ENCODE measurements around the gene SLC34A3.
"Not testable (repeated sequence)": the region's sequence is repeated elsewhere in the genome, so short reads cannot be mapped to it uniquely, and the experiment has no call there.

SLC34A3 gene

DNA sequence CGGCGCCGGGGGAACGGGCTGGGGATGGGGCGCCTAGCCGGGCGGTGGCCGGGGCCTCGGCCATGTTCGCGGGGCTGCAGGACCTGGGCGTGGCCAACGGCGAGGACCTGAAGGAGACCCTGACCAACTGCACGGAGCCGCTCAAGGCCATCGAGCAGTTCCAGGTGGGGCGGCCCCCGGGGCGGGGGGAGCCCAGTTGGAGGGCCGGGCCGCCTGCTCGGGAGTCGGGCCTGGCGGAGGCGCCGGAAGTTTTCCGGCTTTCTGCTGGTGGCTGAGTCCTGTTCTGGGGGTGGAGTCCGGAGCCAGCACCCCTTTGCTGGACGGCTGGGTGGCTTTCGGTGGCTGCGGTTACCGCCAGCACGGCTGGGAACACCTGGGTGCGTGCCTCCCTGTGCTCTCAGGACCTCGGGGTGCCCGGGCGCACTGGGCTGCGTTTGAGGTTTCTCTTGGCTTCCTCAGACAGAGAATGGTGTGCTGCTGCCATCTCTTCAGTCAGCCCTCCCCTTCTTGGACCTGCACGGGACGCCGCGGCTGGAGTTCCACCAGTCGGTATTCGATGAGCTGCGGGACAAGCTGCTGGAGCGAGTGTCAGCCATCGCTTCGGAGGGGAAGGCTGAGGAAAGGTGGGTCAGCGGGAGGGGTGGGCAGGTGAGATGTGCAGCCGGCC is 24.9 kb downstream of the SLC34A3 start:
- DNase-seq (ENCODE audit: low spot score): no peak

DNA sequence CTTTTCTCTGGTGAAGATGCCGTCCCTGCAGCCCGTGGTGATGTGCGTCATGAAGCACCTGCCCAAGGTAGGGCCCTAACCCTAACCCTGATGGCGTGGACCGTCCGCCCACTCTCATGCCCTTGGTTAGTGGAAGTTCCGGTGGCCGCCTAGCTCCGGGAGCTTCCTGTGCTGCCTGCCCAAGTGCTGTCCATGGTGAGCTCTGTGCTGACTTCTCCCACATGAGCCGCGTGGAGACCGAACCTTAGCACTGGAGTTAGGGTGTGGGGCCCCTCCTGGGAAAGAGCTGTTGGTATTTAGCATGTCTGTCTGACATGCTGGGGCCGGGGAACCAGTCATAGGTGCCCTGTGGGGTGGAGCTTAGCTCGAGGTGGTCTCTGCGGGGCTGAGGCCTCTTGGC is 25.7 kb downstream of the SLC34A3 start:
- no peak for DNase-seq (ENCODE audit: low spot score)

DNA sequence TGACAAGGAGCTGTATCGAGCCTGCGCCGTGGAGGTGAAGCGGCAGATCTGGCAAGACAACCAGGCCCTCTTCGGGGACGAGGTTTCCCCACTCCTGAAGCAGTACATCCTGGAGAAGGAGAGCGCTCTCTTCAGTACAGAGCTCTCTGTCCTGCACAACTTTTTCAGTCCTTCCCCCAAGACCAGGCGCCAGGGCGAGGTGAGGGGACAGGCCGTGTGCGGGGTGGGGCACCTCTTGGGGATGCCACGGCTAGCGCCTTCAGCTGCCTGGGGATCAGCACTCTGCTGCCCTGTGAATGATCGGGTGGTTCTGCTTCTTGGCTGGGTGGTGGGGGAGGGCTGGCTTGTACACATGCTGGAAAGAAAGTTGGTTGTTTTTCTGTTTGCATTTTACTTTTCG is 26.2 kb downstream of the SLC34A3 start:
- DNase-seq (ENCODE audit: low spot score): no peak

DNA sequence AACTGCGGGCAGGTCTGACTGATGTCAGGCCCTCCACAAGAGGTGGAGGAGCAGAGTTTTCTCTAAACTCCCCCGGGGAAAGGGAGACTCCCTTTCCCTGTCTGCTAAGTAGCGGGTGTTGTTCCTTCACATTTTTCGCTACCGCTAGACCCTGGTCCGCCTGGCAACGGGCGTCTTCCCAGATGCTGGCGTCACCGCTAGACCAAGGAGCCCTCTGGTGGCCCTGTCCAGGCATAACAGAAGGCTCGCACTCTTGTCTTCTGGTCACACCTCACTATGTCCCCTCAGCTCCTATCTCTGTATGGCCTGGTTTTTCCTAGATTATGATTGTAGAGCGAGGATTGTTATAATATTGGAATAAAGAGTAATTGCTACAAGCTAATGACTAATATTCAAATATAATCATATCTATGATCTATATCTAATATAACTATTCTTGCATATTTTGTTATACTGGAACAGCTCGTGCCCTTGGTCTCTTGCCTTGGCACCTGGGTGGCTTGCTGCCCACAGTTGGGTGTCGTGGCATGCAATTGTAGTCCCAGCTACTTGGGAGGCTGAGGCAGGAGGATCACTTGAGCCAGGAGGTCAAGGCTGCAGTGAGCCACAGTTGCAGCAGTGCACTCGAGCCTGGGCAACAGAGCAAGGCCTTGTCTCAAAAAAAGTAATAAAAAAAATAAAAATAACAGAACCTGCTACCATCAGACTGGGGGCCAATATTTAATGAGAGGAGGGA is 31.6 kb downstream of the SLC34A3 start:
- DNase-seq (ENCODE audit: low spot score): not testable (repeated sequence)

DNA sequence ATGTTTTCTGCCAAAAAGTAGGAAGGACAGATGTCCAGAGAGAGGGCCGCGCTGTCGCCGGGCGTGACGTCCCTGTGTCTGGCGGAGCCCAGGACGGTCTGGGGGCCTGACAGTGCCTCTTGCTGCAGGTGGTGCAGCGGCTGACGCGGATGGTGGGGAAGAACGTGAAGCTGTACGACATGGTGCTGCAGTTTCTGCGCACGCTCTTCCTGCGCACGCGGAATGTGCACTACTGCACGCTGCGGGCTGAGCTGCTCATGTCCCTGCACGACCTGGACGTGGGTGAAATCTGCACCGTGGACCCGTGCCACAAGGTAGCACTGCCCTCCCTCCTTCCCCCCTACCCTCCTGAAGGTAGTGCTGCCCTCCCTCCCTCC is 32.2 kb downstream of the SLC34A3 start:
- no peak for DNase-seq (ENCODE audit: low spot score)

DNA sequence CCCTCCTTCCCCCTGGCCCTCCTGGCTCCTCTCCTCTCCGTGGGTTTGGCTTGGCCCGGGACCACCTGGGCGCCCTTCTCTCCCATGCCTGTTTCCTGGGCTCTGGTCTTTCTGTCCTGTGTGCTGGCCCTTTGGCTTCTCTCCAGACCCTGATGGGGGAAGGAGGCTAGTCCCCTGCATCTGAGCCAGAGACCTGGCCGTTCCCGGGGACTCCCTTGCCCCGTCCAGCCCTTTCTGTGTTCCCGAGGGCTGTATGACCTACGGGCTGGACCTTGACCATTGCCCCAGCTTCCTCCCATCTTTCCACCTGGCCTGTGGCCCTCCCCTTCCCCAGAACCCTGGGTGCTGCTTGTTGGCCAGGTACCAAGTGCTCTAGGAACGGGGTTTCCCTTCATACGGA is 32.8 kb downstream of the SLC34A3 start:
- no peak for DNase-seq (ENCODE audit: low spot score)

DNA sequence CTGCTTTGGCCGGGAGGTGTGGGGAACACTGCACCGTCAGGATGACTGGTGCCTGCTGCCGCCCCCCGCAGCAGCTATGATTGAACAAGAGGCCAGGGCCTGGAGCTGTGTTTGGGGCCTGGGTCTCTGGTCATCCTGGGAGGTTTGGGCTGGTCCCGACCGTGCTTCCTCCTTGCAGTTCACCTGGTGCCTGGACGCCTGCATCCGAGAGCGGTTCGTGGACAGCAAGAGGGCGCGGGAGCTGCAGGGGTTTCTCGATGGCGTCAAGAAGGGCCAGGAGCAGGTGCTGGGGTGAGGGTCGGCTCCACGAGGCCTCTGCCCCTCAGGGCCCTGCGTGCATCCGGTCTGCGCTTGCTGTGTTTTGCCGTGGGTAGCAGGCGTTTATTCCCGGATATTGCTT is 33.4 kb downstream of the SLC34A3 start:
- DNase-seq (ENCODE audit: low spot score): no peak

DNA sequence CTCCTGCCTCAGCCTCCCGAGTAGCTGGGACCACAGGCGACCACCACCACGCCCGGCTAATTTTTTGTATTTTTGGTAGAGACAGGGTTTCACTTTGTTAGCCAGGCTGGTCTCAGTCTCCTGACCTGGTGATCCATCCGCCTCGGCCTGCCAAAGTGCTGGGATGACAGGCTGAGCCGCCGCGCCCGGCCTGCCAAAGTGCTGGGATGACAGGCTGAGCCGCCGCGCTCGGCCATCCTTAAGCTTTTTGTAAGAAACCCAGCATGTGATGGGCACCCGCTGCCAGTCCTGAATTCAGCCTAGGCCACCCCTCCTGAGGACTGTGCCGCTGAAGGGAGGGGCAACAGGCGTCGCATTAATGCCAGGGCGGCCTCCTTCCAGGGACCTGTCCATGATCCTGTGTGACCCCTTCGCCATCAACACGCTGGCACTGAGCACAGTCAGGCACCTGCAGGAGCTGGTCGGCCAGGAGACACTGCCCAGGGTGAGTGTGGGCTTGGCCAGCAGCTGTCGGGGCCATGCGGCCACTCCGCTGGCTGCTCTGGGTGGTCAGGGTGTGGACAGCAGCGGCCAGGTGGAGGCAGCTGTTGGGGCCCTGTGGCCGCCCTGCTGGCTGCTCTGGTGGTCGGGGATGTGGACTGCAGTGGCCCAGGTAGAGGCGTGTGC is 34.9 kb downstream of the SLC34A3 start:
- no peak for DNase-seq (ENCODE audit: low spot score)

DNA sequence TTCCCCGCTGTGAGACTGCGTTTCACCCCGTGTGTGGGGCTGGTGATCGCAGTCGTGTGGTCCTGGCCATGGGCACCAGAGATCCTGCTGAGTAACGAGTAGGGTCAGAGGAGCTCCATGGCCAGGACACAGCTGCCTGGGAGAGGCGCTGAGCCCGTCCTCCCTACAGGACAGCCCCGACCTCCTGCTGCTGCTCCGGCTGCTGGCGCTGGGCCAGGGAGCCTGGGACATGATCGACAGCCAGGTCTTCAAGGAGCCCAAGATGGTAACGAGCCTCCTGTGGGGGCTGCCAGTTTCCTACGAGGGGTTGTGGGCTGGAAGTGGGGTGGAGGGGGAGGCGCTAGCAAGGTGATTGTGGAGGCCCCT is 35.4 kb downstream of the SLC34A3 start:
- no peak for DNase-seq (ENCODE audit: low spot score)

DNA sequence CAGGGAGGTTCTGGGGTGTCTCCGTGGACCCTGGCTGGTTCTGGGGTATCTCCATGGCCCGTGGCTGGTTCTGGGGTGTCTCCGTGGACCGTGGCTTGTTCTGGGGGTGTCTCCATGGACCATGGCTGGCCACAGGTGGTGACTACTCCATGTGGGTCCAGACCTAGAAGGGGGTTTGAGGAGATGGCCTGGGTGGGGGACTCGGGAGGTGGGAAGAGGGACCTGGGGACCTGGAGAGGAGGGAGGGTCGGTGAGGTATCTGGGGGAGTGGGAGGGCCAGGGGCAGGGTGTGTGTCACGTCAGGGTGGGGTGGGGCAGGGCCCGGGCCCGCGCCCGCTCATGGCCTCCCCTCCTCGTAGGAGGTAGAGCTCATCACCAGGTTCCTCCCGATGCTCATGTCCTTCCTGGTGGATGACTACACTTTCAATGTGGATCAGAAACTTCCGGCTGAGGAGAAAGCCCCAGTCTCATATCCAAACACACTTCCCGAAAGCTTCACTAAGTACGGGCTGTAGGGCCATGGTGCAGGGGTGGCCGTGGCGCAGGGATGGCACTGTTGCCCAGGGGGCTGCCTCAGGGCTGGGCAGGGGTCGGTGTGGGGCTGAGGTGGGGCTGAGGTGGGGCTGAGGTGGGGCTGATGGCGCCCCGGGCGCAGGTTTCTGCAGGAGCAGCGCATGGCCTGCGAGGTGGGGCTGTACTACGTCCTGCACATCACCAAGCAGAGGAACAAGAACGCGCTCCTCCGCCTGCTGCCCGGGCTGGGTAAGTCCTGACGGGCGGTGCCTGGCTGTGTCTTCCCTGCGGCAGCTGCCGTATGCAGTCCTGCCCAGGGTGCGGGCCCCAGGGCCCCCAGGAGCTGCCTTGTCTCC is 36.1 kb downstream of the SLC34A3 start:
- DNase-seq (ENCODE audit: low spot score): no peak

DNA sequence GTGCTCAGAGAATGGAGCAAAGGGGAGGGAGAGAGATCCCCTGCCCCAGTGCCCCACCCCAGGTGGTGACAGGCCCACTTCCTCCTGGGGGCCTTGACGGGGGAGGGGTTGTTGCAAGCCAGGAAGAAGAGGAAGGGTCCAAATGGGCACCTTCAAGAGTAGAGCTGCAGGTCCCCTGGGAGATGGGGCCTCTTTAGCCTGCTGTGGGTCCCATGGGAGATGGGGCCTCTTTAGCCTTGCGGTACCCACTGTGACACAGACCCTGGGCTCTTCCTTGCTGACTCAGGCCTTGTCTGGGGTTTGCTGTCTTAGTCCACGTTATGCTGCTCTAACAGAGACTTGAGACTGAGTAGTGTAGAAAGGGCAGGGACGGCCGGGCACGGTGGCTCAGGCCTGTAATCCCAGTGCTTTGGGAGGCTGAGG is 37.2 kb downstream of the SLC34A3 start:
- no peak for DNase-seq (ENCODE audit: low spot score)

DNA sequence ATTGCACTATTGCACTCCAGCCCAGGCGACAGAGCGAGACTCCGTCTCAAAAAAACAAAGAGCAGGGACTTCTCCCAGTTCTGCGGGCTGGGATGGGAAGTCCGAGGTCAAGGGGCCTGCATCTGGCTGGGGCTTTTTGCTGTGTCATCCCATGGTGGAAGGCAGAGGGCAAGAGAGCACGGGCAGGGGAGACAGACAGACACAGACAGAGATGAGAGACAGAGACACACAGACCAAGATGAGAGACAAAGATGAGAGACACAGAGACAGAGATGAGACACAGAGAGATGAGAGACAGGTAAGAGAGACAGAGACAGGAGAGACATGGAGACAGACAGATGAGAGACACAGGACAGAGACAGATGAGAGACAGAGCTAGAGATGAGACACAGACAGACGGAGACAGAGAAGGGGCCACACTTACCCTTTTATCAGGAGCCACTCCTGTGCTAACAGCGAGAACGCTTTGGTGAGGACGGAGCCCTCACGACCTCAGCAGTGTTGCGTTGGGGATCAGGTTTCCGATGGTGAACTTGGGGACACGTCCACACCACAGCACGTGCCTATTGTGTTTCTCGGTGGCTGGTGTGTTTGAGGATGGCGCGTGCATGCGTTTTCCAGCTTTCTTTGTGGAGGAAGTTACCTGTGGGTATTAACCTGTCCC is 38.0 kb downstream of the SLC34A3 start:
- no peak for DNase-seq (ENCODE audit: low spot score)

DNA sequence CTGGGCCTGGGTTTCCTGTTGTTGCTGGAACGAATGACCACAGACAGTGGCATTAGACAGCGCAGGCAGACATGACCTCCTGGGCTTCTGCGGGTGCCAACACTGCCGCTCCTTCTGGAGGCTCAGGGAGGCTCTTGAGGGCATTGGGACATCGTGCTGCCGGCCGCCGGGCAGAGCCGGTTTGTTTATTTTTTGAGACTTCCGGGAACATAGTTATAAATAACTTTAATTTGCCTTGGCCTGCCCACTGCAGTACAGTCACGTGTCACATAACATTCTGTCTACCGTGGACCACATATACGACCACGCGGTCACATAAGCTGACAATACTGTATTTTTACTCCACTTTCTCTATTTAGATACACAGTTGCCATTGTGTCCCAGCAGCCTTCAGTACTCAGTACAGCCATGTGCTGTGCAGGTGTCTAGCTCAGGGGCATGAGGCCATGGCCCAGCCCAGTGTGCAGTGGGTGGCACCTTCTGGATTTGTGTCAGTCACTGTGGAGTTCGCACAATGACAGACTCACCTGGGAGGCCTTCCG is 38.6 kb downstream of the SLC34A3 start:
- no peak for DNase-seq (ENCODE audit: low spot score)

DNA sequence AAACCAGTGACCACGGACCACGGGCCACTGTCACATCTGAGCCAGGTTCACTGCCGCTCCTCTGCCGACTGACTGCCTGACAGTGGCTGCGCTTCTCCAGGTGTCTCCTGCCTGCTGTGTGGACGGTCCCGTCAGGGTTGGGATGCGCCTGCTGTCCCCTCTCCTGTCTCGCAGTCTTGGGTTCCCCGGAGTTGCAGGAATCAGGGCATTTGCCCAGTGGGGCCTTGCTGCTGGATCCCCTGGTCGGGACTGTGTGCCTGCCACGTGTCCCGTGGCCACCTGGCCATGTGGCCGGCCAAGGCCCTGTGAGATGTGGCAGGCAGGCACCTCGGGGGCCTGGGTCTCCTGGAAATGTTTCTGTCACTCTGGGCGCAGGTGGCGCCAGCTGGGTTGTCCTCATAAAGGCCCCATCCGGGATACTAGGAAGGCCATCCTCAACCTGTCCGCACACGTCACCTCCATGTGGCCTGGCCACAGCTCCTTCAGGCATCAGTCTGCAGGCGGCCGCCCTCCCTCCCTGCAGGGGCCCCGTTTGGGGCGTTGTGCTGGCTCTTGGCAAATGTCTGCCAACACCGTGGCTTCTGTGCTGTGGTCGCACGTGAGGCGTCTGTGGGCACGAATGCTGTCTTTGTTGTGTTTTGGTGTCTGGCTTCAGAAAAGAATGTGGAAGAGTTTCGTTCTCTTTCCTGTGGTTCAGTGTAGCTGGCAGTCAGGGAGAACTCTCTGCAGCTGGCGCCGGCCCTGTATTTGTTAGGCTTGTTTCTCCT is 40.4 kb downstream of the SLC34A3 start:
- DNase-seq (ENCODE audit: low spot score): no peak

DNA sequence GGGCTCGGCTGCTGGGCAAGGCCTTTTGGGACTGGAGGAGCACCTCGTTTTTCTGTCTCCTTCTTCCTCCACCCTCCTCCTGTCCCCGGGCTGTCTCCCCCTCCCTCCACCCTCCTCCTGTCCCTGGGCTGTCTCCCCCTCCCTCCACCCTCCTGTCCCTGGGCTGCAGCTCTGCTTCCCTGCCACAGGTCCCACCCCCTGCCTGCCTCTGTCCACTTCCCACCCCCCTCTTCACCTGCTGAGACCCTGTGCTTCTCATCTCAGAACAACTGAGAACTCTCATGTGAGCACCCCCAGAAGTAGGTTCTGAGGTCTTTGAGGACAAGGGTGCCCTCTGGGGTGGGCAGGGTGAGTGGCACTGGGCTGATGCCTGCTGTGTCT is 41.0 kb downstream of the SLC34A3 start:
- no peak for DNase-seq (ENCODE audit: low spot score)

DNA sequence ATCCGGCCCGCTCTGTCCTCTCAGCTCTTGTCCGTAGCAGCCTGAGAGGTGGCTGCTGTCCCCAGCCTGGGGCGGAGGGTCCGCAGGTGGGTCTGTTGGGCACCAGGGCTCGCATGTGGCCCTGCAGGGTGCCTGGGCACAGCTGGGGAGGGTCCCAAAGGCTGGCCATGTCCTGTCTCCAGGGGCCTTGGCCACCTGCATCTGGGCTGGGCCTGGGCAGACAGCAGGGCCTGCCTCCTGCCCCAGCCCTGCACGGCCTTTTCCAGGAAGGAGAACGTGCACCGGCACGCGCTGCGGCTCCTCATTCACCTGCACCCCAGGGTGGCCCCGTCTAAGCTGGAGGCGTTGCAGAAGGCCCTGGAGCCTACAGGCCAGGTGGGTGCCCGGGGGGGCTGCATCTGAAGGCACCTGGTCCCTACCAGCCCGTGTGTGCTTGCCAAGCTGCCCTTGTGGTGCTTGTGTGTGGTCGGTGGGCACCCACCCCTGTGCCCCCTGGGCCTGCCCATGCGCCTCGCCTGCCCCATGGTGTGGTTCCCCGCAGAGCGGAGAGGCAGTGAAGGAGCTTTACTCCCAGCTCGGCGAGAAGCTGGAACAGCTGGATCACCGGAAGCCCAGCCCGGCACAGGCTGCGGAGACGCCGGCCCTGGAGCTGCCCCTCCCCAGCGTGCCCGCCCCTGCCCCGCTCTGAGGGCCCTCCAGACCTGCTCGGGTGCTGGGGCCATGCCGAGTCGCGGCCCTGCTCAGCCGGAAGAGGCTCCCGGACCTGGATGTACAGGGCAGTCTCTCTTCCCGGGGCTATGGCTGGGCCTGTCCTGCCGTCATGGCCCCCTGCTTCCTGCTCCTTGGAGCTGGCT is 41.8 kb downstream of the SLC34A3 start:
- no peak for DNase-seq (ENCODE audit: low spot score)

DNA sequence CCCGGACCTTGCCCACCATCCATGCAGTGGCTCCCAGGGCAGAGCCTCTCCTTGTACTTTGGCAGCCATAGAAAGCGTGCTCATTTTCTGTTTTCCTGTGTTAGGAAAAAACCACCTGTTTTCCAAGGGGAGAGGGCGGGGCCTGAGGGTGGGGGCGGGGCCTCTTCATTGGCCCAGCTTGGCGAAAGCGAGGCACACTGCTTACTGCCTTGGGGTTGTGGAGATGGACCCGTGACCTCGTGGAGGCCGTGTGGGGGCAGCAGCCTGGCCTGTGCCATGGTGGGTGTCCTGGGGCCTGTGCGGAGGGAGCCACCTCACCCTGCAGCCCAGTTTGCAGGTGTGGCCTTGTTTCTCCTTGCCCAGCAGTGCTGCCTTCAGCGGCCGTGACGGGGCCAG is 42.4 kb downstream of the SLC34A3 start:
- no peak for DNase-seq (ENCODE audit: low spot score)

DNA sequence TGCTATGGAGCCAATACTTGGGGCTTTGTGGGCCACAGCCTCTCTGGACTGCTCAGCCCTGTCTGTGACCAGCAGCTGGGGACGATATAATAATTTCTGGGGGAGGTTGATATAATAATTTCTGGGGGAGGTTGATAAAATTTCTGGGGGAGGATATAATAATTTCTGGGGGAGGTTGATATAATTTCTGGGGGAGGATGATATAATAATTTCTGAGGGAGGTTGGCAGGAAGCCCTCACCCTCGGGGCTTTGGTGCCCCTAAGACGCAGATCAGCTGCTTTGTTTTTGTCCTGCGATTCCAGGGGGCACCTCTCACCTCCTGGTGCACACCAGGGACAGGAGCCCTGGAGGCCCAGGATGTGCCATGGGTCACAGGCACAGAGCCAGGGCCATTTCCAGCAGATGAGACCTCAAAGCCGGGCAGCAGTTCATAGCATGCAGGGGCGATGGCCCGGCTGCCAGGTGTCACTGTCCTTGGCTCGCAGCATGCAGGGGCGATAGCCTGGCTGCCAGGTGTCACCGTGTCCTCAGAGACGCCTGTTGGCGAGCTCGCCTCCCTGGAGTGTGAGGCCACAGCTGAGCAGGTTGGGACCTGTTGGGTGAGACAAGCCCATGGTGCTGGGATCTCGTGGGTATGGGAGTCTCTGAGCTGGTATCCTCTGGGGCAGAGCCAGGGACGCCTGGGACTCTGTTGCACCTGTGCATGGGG is 43.1 kb downstream of the SLC34A3 start:
- no peak for DNase-seq (ENCODE audit: low spot score)

DNA sequence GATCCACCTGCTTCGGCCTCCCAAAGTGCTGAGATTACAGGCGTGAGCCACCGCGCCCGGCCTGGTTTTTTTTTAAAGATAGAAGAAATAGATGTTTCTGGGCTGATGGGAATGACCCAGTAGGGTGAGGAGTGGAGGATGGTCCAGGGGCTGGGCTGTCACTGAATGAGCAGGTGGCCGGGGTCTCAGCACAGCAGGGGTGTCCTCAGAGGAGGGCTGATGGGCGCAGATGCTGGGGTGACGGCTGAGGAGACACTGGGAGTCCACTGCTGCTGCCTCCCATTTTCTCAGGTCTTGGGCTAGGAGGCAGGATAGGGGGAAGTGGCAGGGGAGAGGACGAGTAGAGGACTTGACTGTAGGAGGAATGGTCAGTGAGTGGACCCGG is 44.5 kb downstream of the SLC34A3 start:
- DNase-seq (ENCODE audit: low spot score): no peak

All from D341Med (cell line).